ENCODE data around the gene SERPINA9. TPM values are rescaled to one million over a fixed set of nuclear protein-coding genes. Genes with fewer than 3 reads are reported as not detected.

The SERPINA9 gene
- total and polyA plus RNA-seq, 4 donors: not detected

GRCh38 chr14:94466706-94467370 lies 9.2 kb downstream of the SERPINA9 start:
- Histone ChIP-seq H3K9me3 (ENCODE audit: control insufficient read depth in 4 of 4, insufficient read depth in 3 of 4, low read length in 3 of 4) (peaks cover 0 to 20% (median 7%) of the 10 kb centered on the region in 4 donors), H3K9ac (ENCODE audit: insufficient read depth in 1 of 2, low read length in 2 of 2) (no peak overlapping the region), H3K27ac (ENCODE audit: low read depth in 1 of 2, low read length in 1 of 2) (no peak overlapping the region), H3K27me3 (ENCODE audit: control insufficient read depth in 3 of 3, insufficient read depth in 3 of 3, low read length in 2 of 3) (peaks cover 0 to 6% (median 0%) of the 10 kb centered on the region in 3 donors), H3K36me3 (ENCODE audit: control insufficient read depth in 4 of 4, insufficient read depth in 4 of 4, low read length in 4 of 4) (no peaks in the 10 kb centered on the region), H3K4me3 (no peak overlapping the region), H3K4me1 (ENCODE audit: control insufficient read depth in 5 of 5, insufficient read depth in 5 of 5, low read length in 5 of 5) (no peaks in the 10 kb centered on the region)
- DNase-seq (no peak), ATAC-seq (ENCODE audit: insufficient read depth, low FRiP score) (no peak)
- no peak for TF ChIP-seq CTCF (IDR thresholded peaks at IDR 0.05; ENCODE audit: control extremely low read depth, extremely low read depth)
- 76 to 87% methylated on average over 3 of the region's 3 CpGs for WGBS, 2 donors

- no peak overlapping the region for H3K4me3 ChIP-seq
- TF ChIP-seq CTCF (IDR thresholded peaks at IDR 0.05; ENCODE audit: control extremely low read depth, extremely low read depth): no peak
- peaks cover 0 to 6% (median 0%) of the 10 kb centered on the region in 3 donors for H3K27me3 ChIP-seq (ENCODE audit: control insufficient read depth in 3 of 3, insufficient read depth in 3 of 3, low read length in 2 of 3)
- H3K36me3 ChIP-seq (ENCODE audit: control insufficient read depth in 4 of 4, insufficient read depth in 4 of 4, low read length in 4 of 4): no peaks in the 10 kb centered on the region
- WGBS, 2 donors: 85 to 94% methylated on average over 5 of the region's 5 CpGs
- H3K9me3 ChIP-seq (ENCODE audit: control insufficient read depth in 4 of 4, insufficient read depth in 3 of 4, low read length in 3 of 4): peaks cover 0 to 20% (median 7%) of the 10 kb centered on the region in 4 donors
- no peaks in the 10 kb centered on the region for H3K4me1 ChIP-seq (ENCODE audit: control insufficient read depth in 5 of 5, insufficient read depth in 5 of 5, low read length in 5 of 5)
- no peak overlapping the region for H3K27ac ChIP-seq (ENCODE audit: low read depth in 1 of 2, low read length in 1 of 2)
- H3K9ac ChIP-seq (ENCODE audit: insufficient read depth in 1 of 2, low read length in 2 of 2): no peak overlapping the region
- no peak for ATAC-seq (ENCODE audit: insufficient read depth, low FRiP score)
- DNase-seq: no peak
These were observed 11.0 kb downstream of the SERPINA9 start for GRCh38 chr14:94465042-94465441.

GRCh38 chr14:94464290-94464689 lies 11.7 kb downstream of the SERPINA9 start:
- Histone ChIP-seq H3K9me3 (ENCODE audit: control insufficient read depth in 4 of 4, insufficient read depth in 3 of 4, low read length in 3 of 4) (peaks cover 0 to 20% (median 7%) of the 10 kb centered on the region in 4 donors), H3K36me3 (ENCODE audit: control insufficient read depth in 4 of 4, insufficient read depth in 4 of 4, low read length in 4 of 4) (no peaks in the 10 kb centered on the region), H3K9ac (ENCODE audit: insufficient read depth in 1 of 2, low read length in 2 of 2) (no peak overlapping the region), H3K4me1 (ENCODE audit: control insufficient read depth in 5 of 5, insufficient read depth in 5 of 5, low read length in 5 of 5) (no peaks in the 10 kb centered on the region), H3K4me3 (no peak overlapping the region), H3K27ac (ENCODE audit: low read depth in 1 of 2, low read length in 1 of 2) (no peak overlapping the region), H3K27me3 (ENCODE audit: control insufficient read depth in 3 of 3, insufficient read depth in 3 of 3, low read length in 2 of 3) (peaks cover 0 to 6% (median 0%) of the 10 kb centered on the region in 3 donors)
- no peak for DNase-seq
- ATAC-seq (ENCODE audit: insufficient read depth, low FRiP score): no peak
- WGBS, 2 donors: 87 to 92% methylated on average over 5 of the region's 5 CpGs
- TF ChIP-seq CTCF (IDR thresholded peaks at IDR 0.05; ENCODE audit: control extremely low read depth, extremely low read depth): no peak

All from lung (tissue), 12 donors.